Epithelial cell of esophagus (primary cell): ENCODE measurements around the gene SASH3.

Experiments used
- DNase-seq: peaks from one replicate; pipeline ENCODE4 v3.0.0; 2010; ENCODE audit warnings: low read depth
- H3K4me3 ChIP-seq: 2 replicates; pipeline ENCODE4 v1.5.1; 2011; ENCODE audit warnings: mild to moderate bottlenecking, low read length, control low read depth
- TF ChIP-seq, protein P1 (sequence below): IDR thresholded peaks from 2 replicates; pipeline ENCODE4 v1.5.1; 2011; ENCODE audit warnings: low read depth, mild to moderate bottlenecking, low read length, control low read depth, inconsistent platforms; ENCODE audit not compliant: insufficient read depth; ENCODE audit errors: missing control alignments

The SASH3 gene

DNA sequence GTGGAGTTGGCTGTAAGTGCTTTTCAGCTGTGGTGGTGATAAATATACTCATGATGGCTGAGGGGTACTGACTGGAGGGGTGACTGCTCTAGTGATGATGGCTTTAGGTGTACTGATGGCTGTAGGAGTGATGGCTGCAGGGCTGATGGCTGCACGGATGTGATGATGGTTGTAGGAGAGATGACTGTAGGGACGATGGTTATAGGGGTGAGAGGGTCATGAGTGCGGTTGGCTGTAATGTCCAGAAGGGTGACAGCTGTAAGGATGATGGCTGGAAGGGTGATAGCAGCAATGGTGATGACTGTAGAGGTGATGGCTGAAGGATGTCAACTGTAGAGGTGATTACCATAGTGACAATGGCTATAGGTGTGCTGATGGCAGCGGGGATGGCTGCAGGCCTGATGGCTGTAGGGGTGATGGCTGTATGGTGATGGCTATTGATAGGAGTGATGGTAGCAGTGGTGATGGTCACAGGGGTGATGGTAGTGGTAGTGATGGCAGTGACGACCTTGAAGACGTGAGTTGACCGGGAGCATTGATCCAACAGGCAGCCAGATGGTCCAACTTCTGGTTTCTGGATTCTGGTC, 570 bp upstream of the SASH3 start:
- no peak overlapping the region for H3K4me3 ChIP-seq

DNA sequence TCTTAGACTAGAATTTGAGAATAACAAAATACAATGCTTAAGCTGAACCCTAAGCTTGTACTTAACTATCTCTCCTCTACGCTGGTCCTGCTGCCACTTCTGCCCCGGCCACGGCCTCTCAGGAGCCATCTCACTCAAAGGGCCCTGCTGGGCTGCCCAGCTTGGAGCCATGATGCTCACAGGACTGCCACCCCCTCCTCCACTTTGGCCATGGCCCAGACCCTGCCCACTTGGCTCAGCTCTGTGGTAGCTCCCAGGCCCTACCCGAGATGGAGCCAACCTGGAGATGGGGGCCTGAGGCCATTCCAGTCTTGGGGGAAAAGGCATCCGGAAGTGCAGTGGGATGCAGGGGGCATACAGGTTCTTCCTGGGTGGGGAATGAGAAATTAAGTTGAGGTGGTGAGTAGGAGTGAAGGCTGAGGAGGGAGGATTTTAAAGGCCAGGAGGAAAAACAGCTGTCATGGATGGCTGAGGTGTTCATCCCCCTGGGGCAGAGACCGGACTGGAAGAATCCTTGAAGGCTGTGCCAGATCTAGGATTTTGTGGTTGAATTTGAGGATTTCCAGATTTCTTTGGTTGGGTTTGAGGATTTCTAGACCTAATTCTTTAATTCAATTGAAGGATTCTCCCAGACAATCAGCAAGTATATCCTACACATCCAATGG, 824 bp downstream of the SASH3 start:
- TF ChIP-seq, protein P1, sequence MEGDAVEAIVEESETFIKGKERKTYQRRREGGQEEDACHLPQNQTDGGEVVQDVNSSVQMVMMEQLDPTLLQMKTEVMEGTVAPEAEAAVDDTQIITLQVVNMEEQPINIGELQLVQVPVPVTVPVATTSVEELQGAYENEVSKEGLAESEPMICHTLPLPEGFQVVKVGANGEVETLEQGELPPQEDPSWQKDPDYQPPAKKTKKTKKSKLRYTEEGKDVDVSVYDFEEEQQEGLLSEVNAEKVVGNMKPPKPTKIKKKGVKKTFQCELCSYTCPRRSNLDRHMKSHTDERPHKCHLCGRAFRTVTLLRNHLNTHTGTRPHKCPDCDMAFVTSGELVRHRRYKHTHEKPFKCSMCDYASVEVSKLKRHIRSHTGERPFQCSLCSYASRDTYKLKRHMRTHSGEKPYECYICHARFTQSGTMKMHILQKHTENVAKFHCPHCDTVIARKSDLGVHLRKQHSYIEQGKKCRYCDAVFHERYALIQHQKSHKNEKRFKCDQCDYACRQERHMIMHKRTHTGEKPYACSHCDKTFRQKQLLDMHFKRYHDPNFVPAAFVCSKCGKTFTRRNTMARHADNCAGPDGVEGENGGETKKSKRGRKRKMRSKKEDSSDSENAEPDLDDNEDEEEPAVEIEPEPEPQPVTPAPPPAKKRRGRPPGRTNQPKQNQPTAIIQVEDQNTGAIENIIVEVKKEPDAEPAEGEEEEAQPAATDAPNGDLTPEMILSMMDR = no peak
- H3K4me3 ChIP-seq = no peak overlapping the region
- DNase-seq = no peak

More for the DNA sequence above, 570 bp upstream of the SASH3 start:
- TF ChIP-seq, protein P1 = no peak
- DNase-seq = no peak

DNA sequence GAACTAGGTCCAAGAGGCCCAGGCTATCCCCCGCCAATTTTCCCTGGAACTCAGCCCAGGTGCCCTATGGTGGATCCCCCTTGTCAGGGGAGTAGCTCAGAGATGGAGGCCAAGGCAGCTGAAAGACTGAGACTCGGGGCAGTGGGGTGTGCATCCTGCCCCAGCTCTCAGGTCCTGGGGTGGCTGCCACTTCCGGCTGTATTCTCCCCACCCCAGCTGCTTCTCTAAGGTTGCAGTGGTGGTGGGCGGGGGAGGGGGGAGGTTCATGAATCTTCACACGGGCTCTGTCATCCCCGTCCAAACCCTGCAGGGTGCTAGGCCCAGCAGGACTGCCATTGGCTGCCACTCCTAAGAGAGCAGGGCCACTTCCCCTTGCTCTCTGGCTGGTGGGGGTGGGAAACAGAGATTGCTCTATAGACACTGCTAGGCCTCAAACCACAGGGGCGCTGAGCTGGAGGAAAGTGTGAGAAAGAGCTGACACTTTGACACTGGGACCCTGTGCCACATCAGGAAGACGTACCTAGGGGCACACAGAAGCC, 1.5 kb downstream of the SASH3 start:
- TF ChIP-seq, protein P1 = no peak
- no peak for DNase-seq
- H3K4me3 ChIP-seq = no peak overlapping the region

- TF ChIP-seq, protein P1 = no peak
- H3K4me3 ChIP-seq = no peak overlapping the region
- no peak for DNase-seq
Observed at GRCh38 chrX:129781680-129782495, 2.1 kb downstream of the SASH3 start.

DNA sequence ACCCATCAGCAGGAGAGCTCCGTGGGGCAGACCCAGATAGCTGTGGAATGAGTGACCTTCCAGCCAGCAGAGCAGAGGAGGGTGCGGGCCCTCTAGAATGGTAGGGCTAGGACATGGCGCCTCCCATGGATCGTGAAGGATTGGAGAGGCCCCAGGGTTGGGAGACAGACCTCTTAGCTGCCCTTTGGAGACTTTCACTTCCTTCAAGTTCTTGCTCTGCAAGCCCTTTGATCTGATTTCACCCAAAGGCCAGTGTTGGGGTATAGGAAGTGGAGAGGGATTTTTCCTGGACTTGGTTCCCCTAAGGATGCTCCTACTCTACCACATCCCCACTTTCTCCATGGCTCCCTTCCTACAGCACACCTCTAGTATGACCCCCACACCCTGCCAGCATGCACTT, 3.0 kb downstream of the SASH3 start:
- no peak for DNase-seq
- no peak overlapping the region for H3K4me3 ChIP-seq
- TF ChIP-seq, protein P1 = no peak

GRCh38 chrX:129783291-129783713, 3.6 kb downstream of the SASH3 start:
- no peak overlapping the region for H3K4me3 ChIP-seq
- TF ChIP-seq, protein P1 = no peak
- DNase-seq = no peak
